ENCODE results near the gene CHST11. TPM values are rescaled to one million over a fixed set of nuclear protein-coding genes. Genes with fewer than 3 reads are reported as not detected.

CHST11 gene
- polyA plus RNA-seq, 1 donor (not counting 4 experiments of a cell fraction or from before 2014, with no cell fraction given) = 11.9 TPM

GRCh38 chr12:104636496-104636895 is 179.7 kb downstream of the CHST11 start:
- no peak overlapping the region for H2AFZ ChIP-seq (ENCODE audit: control insufficient read depth, low read length)
- no peaks in the 10 kb centered on the region for H3K4me1 ChIP-seq (ENCODE audit: control insufficient read depth, extremely low read depth, insufficient read depth, low read length)
- H3K9me3 ChIP-seq (ENCODE audit: control insufficient read depth, low read depth, low read length) = no peaks in the 10 kb centered on the region
- H3K9me1 ChIP-seq (ENCODE audit: control insufficient read depth, extremely low read depth, insufficient read depth, low read length) = no peaks in the 10 kb centered on the region
- FAIRE-seq = no peak
- dilution Hi-C loops (cut with MboI; ENCODE audit: extremely low pct_ligation_motif_present, low sequenced_read_pairs) = no loop called here
- DNase-seq (ENCODE audit: low read depth, low spot score) = no peak
- H3K79me2 ChIP-seq (ENCODE audit: control insufficient read depth, insufficient read depth, low read length) = no peaks in the 10 kb centered on the region
- H3K9ac ChIP-seq (ENCODE audit: control insufficient read depth, extremely low read depth, insufficient read depth, low read length) = no peak overlapping the region
- H3K27ac ChIP-seq (ENCODE audit: control insufficient read depth, insufficient read depth, low read length) = no peak overlapping the region
- no peak overlapping the region for H3K4me3 ChIP-seq (ENCODE audit: control insufficient read depth in 2 of 3, extremely low read depth in 1 of 3, insufficient read depth in 2 of 3, low read depth in 1 of 3, low read length in 3 of 3)
- H4K20me1 ChIP-seq (ENCODE audit: control insufficient read depth, extremely low read depth, insufficient read depth, low read length) = no peaks in the 10 kb centered on the region
- no peak for TF ChIP-seq EZH2 (IDR thresholded peaks at IDR 0.05; ENCODE audit: low read length)
- TF ChIP-seq CTCF (optimal IDR thresholded peaks at IDR 0.05 in 1 of 3, IDR thresholded peaks at IDR 0.05 in 1 of 3, conservative IDR thresholded peaks at IDR 0.05 in 1 of 3; ENCODE audit: extremely low read depth in 1 of 3, insufficient read depth in 2 of 3, low read length in 3 of 3) = no peak
- no peaks in the 10 kb centered on the region for H3K36me3 ChIP-seq (ENCODE audit: control insufficient read depth in 2 of 2, extremely low read depth in 1 of 2, insufficient read depth in 2 of 2, low read length in 2 of 2)
- H3K27me3 ChIP-seq (ENCODE audit: control insufficient read depth, extremely low read depth, insufficient read depth, low read length) = no peaks in the 10 kb centered on the region
- no peak overlapping the region for H3K4me2 ChIP-seq (ENCODE audit: control insufficient read depth, extremely low read depth, insufficient read depth, low read depth, low read length)

- H3K4me2 ChIP-seq (ENCODE audit: control insufficient read depth, extremely low read depth, insufficient read depth, low read depth, low read length) = no peak overlapping the region
- TF ChIP-seq EZH2 (IDR thresholded peaks at IDR 0.05; ENCODE audit: low read length) = no peak
- TF ChIP-seq CTCF (optimal IDR thresholded peaks at IDR 0.05 in 1 of 3, IDR thresholded peaks at IDR 0.05 in 1 of 3, conservative IDR thresholded peaks at IDR 0.05 in 1 of 3; ENCODE audit: extremely low read depth in 1 of 3, insufficient read depth in 2 of 3, low read length in 3 of 3) = no peak
- no peaks in the 10 kb centered on the region for H3K27me3 ChIP-seq (ENCODE audit: control insufficient read depth, extremely low read depth, insufficient read depth, low read length)
- FAIRE-seq (no peak), DNase-seq (ENCODE audit: low read depth, low spot score) (no peak)
- H3K36me3 ChIP-seq (ENCODE audit: control insufficient read depth in 2 of 2, extremely low read depth in 1 of 2, insufficient read depth in 2 of 2, low read length in 2 of 2) = no peaks in the 10 kb centered on the region
- H2AFZ ChIP-seq (ENCODE audit: control insufficient read depth, low read length) = no peak overlapping the region
- no peak overlapping the region for H3K9ac ChIP-seq (ENCODE audit: control insufficient read depth, extremely low read depth, insufficient read depth, low read length)
- dilution Hi-C loops (cut with MboI; ENCODE audit: extremely low pct_ligation_motif_present, low sequenced_read_pairs) = no loop called here
- H3K4me1 ChIP-seq (ENCODE audit: control insufficient read depth, extremely low read depth, insufficient read depth, low read length) = no peaks in the 10 kb centered on the region
- no peaks in the 10 kb centered on the region for H4K20me1 ChIP-seq (ENCODE audit: control insufficient read depth, extremely low read depth, insufficient read depth, low read length)
- H3K4me3 ChIP-seq (ENCODE audit: control insufficient read depth in 2 of 3, extremely low read depth in 1 of 3, insufficient read depth in 2 of 3, low read depth in 1 of 3, low read length in 3 of 3) = no peak overlapping the region
- H3K9me3 ChIP-seq (ENCODE audit: control insufficient read depth, low read depth, low read length) = no peaks in the 10 kb centered on the region
- no peak overlapping the region for H3K27ac ChIP-seq (ENCODE audit: control insufficient read depth, insufficient read depth, low read length)
- H3K79me2 ChIP-seq (ENCODE audit: control insufficient read depth, insufficient read depth, low read length) = no peaks in the 10 kb centered on the region
- no peaks in the 10 kb centered on the region for H3K9me1 ChIP-seq (ENCODE audit: control insufficient read depth, extremely low read depth, insufficient read depth, low read length)
Measured at GRCh38 chr12:104637604-104638003, 180.9 kb downstream of the CHST11 start.
